ENCODE results near the gene ANKRD44. TPM values are rescaled to one million over a fixed set of nuclear protein-coding genes. Genes with fewer than 3 reads are reported as not detected.

ANKRD44 gene
- total RNA-seq, 1 donor from 2014 or later: 14.2 TPM

DNA sequence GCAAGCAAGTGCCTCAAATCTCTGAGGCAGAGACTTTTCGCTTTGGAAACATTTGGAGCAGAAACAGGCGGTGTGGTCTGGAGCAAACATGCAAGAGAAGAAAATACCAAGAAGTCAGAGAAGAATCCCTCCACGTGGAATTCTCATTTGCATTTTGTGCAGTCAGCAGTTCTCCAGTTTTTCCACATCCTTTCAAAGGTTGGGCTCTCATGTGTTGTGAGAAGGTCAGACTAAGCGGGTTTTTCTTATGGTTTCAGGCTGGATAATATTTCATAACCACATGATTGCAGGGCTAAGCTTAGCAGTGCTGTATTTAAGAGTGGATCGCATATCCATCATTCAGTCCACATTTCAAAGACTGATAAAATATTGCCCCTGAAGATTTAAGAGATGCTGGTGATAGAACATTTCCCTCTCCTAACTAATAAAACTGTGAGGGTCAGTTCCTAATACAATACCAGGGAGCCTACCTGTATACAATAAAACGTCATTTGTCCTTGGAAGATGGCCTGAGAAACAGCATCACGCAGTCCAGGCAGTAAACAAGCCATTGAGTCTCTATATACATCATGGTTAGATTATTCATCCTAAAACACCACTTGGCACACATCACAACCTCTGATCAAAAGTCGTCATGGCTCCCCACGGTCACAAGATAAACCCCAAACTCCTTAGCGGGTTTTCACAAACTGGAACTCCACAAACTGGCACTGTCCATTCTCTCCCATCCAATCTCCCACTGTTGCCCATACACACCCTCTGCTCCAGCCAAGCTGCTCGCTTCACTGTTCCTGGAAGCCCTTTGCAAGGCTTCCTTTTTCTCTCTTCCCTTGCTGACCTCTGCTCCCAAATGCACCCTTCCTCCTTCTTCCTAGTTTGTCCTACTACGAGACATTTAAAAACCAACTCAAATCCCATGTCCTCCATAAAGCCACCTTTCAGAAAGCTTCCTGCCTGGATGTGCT is 31.5 kb downstream of the ANKRD44 start:
- no peaks in the 10 kb centered on the region for H3K36me3 Mint-ChIP-seq
- TF ChIP-seq, protein P1, sequence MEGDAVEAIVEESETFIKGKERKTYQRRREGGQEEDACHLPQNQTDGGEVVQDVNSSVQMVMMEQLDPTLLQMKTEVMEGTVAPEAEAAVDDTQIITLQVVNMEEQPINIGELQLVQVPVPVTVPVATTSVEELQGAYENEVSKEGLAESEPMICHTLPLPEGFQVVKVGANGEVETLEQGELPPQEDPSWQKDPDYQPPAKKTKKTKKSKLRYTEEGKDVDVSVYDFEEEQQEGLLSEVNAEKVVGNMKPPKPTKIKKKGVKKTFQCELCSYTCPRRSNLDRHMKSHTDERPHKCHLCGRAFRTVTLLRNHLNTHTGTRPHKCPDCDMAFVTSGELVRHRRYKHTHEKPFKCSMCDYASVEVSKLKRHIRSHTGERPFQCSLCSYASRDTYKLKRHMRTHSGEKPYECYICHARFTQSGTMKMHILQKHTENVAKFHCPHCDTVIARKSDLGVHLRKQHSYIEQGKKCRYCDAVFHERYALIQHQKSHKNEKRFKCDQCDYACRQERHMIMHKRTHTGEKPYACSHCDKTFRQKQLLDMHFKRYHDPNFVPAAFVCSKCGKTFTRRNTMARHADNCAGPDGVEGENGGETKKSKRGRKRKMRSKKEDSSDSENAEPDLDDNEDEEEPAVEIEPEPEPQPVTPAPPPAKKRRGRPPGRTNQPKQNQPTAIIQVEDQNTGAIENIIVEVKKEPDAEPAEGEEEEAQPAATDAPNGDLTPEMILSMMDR (conservative IDR thresholded peaks at IDR 0.05): no peak
- H3K27me3 Mint-ChIP-seq: no peaks in the 10 kb centered on the region
- no peaks in the 10 kb centered on the region for H3K9me3 Mint-ChIP-seq
- H3K4me3 Mint-ChIP-seq: no peak overlapping the region
- no peak for DNase-seq (ENCODE audit: extremely low spot score, unreplicated experiment)
- H3K27ac Mint-ChIP-seq: peak overlapping the region; percentile 57
- H3K4me1 Mint-ChIP-seq (ENCODE audit: unreplicated experiment): peaks cover 36% of the 10 kb centered on the region

DNA sequence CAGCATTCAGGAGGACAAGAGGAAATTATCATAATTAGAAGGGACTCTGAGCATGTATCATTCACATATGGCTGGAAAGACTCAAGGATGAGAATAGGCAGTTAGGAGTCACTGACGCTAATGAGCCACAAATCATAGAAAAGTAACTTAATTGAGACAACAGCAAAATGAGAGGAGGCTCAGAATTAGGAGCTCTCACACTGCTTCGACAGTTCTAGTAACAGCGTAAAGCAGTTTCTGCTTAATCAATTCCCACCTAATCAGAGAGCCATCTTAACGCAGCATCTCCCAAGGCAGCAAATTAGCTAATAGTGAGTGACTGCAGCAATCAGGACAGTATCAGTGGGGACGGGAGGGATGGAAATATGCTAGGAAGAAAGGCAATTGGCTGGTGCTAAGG is 32.8 kb downstream of the ANKRD44 start:
- H3K4me3 Mint-ChIP-seq: no peak overlapping the region
- H3K27ac Mint-ChIP-seq: no peak overlapping the region
- H3K4me1 Mint-ChIP-seq (ENCODE audit: unreplicated experiment): peaks cover 36% of the 10 kb centered on the region
- H3K36me3 Mint-ChIP-seq: no peaks in the 10 kb centered on the region
- no peaks in the 10 kb centered on the region for H3K9me3 Mint-ChIP-seq
- TF ChIP-seq, protein P1 (conservative IDR thresholded peaks at IDR 0.05): no peak
- DNase-seq (ENCODE audit: extremely low spot score, unreplicated experiment): no peak
- no peaks in the 10 kb centered on the region for H3K27me3 Mint-ChIP-seq

DNA sequence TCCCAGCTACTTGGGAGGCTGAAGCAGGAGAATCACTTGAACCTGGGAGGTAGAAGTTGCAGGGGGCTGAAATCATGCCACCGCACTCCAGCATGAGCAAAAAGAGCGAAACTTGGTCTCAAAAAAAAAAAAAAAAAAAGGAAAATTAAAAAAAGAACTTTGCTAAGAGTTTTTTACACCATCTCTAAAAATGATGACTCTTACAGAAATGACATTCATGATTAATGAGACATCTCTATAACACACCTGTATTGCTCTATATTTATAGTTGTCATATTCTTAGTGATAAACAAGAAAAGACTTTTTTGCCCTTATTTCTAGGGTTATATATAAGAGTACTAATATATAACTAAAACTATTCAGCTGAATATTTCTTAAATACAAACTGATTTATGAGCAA is 34.4 kb downstream of the ANKRD44 start:
- TF ChIP-seq, protein P1 (conservative IDR thresholded peaks at IDR 0.05): no peak
- peaks cover 29% of the 10 kb centered on the region for H3K4me1 Mint-ChIP-seq (ENCODE audit: unreplicated experiment)
- H3K27ac Mint-ChIP-seq: no peak overlapping the region
- no peak for DNase-seq (ENCODE audit: extremely low spot score, unreplicated experiment)
- H3K27me3 Mint-ChIP-seq: no peaks in the 10 kb centered on the region
- no peak overlapping the region for H3K4me3 Mint-ChIP-seq
- H3K9me3 Mint-ChIP-seq: no peaks in the 10 kb centered on the region
- H3K36me3 Mint-ChIP-seq: no peaks in the 10 kb centered on the region

DNA sequence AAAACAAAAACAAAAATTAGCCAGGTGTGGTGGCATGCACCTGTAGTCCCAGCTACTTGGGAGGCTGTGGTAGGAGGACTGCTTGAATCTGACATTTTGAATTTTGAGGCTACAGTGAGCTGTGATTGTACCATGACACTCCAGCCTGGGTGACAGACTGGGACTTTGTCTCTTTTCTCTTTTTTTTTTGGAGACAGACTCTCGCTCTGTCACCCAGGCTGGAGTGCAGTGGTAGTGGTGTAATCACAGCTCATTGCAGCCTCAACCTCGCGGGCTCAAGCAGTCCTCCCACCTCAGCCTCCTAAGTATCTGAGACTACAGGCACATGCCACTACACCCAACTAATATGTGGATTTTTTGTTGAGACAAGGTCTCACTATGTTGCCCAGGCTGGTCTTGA is 35.6 kb downstream of the ANKRD44 start:
- Mint-ChIP-seq H3K27me3 (no peaks in the 10 kb centered on the region), H3K9me3 (no peaks in the 10 kb centered on the region), H3K36me3 (no peaks in the 10 kb centered on the region), H3K4me1 (ENCODE audit: unreplicated experiment) (peaks cover 23% of the 10 kb centered on the region), H3K4me3 (no peak overlapping the region), H3K27ac (no peak overlapping the region)
- TF ChIP-seq, protein P1 (conservative IDR thresholded peaks at IDR 0.05): no peak
- no peak for DNase-seq (ENCODE audit: extremely low spot score, unreplicated experiment)

DNA sequence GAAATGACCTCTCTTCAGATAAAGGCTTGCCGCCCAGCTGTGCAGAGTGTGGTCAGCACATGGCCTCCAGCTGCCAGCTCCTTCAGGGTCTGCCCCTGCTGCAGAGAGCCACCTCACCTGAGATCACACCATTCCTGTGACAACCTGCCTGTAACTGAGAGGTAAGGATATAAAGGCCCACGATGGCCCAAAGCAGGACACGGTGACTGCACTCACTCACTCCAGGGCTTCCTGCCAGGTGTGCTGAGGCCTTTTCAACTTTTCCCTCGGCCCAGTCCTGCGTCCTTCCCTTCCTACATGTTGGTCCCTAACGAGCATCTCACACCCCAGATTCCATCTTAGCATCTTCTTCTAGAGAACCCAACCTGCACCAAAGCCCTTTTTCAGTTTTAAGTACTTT is 36.2 kb downstream of the ANKRD44 start:
- TF ChIP-seq, protein P1 (conservative IDR thresholded peaks at IDR 0.05): no peak
- DNase-seq (ENCODE audit: extremely low spot score, unreplicated experiment): no peak
- Mint-ChIP-seq H3K4me3 (no peak overlapping the region), H3K4me1 (ENCODE audit: unreplicated experiment) (peaks cover 20% of the 10 kb centered on the region), H3K27me3 (no peaks in the 10 kb centered on the region), H3K27ac (no peak overlapping the region), H3K36me3 (no peaks in the 10 kb centered on the region), H3K9me3 (no peaks in the 10 kb centered on the region)
